Activated CD8-positive, alpha-beta memory T cell treated with anti-CD3 and anti-CD28 coated beads, Interleukin-2, amount 50 U/mL, for 24 hours (primary cell): ENCODE data around the gene PADI1.

Experiments
- DNase-seq: peaks from one replicate; pipeline ENCODE4 v3.0.0-alpha.2; 2020; ENCODE audit errors: extremely low read depth

Gene PADI1

GRCh38 chr1:17183388-17184160, 21.4 kb upstream of the PADI1 start:
- DNase-seq, result no peak

GRCh38 chr1:17184161-17184665, 20.7 kb upstream of the PADI1 start:
- DNase-seq, result no peak

DNA sequence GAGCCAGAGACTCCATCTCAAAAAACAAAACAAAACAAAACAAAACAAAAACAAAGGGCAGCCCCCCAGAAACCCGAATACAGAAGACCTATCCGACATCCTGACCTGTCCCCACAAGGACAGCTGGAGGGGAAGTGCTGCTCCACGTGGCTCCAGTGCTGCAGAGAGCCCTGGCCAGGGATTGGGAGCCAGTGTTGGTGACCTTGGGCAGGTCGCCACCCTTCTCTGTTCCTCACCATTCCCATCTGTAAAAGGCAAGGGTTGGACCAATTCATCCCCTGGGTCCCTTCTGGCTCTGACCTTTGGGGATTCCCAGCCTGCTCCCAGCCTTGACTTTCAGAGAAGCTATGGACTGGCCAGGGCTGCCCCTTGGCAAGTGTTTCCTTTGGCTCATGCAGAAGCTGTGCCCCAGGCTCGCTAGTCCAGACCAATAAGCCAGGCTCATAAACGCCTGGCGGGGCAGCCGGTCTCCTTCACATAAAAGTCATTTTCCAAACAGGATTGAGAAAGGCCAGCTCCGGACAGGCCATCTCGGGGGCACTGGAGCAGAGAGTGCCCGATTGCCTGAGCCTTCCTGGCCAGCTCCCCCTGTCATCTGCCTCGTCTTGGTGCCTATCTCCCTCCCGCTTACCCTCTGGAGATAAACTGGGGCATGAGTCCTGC, 20.0 kb upstream of the PADI1 start:
- no peak for DNase-seq

- DNase-seq, result no peak
These were observed 19.5 kb upstream of the PADI1 start for GRCh38 chr1:17185485-17185860.

DNA sequence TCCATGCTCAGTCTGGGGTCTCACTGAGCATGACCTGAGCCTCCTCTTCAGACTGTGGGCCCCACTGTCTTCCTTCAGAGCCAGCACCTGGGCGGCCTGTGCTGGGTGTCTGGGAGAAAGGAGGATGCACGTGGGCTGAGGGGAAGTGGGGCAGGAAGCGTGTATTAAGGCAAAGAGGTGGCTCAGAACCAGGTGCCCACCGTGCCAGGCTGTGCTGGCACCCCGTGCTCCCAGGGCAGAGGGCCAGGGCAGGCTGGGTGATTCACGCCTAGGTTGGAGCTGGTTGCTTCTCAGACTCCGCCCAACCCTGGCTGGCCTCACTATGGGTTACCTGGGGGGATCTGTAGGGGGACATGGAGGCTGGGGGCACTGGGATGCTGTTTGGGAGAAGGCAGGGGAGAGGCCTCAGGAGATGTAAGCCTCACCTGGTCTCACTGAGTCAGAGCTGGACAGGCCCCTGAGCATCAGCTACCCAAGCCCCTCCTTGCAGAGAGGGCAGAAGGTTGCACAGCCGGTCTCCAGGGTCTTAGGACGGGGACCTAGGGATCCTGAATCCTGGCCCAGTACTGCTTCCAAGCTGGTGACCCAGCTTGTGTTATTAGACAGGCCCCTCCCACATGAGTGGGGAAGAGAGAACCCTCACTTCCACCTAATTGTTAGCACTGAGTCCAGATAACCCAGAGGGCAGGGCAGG, 18.6 kb upstream of the PADI1 start:
- DNase-seq, result no peak

DNA sequence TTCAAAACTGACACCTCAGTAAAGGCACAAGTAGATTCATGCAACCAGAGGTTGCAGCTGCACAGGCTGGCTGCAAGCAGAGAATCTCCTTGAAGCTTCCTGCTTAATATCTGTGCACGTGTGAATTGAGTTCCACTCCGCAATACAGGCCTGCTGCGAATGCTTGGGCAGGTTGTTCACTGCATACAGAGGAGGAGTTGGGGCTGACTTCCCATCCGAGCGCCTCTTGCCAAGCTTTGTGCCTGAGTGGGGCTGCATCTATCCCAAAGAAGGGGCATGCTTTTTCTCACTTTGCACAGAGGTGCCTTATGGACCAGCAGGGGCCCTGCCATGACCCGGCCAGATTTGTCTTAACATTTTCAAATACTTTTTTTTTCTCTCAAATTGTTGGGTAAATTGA, 17.9 kb upstream of the PADI1 start:
- no peak for DNase-seq

DNA sequence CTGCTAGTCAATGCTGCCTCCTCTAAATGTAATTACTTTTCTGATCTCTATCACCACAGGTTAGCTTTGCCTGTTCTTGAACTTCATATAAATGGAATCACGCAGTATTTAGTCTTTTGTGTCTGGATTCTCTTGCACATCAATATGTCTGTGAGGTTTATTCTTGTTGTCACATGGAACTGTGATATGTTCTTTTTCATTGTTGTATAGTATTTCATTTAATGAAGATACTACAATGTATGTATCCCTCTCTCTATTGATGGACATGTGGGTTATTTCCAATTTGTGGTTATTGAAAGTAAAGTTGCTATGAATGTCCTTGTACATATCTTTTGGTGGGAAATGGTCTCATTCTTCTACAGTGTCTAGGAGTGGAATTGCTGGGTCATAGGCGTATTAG, 16.7 kb upstream of the PADI1 start:
- no peak for DNase-seq

GRCh38 chr1:17188889-17189631, 15.9 kb upstream of the PADI1 start:
- no peak for DNase-seq

DNA sequence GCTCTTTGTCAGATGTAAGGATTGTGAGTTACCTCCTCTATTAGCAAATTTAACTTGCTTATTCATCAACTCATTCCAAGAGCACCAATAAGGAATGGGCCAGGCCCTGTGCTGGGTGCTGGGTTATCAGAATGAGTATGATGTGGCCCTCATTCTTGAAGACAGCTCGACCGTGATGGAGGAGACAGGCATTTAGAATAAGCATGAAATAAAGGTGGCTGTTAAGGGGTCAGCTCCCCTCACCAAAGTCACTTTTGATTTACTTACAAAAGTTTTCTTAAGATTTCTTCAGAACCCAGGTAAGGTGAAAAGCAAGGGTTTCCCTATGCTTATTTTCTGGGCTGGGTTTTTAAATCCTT, 15.3 kb upstream of the PADI1 start:
- no peak for DNase-seq

- no peak for DNase-seq
These were observed 14.6 kb upstream of the PADI1 start for GRCh38 chr1:17190010-17190995.

DNA sequence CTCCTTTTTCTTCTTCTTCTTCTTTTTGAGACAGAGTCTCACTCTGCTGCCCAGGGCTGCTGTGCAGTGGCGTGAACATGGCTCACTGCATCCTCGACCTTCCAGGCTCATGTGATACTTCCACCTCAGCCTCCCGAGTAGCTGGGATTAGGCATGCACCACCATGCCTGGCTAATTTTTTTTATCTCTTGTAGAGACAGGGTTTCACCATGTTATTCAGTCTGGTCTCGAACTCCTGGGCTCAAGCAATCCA, 13.0 kb upstream of the PADI1 start:
- DNase-seq, result no peak

- no peak for DNase-seq
These were observed 12.3 kb upstream of the PADI1 start for GRCh38 chr1:17192394-17193221.

DNA sequence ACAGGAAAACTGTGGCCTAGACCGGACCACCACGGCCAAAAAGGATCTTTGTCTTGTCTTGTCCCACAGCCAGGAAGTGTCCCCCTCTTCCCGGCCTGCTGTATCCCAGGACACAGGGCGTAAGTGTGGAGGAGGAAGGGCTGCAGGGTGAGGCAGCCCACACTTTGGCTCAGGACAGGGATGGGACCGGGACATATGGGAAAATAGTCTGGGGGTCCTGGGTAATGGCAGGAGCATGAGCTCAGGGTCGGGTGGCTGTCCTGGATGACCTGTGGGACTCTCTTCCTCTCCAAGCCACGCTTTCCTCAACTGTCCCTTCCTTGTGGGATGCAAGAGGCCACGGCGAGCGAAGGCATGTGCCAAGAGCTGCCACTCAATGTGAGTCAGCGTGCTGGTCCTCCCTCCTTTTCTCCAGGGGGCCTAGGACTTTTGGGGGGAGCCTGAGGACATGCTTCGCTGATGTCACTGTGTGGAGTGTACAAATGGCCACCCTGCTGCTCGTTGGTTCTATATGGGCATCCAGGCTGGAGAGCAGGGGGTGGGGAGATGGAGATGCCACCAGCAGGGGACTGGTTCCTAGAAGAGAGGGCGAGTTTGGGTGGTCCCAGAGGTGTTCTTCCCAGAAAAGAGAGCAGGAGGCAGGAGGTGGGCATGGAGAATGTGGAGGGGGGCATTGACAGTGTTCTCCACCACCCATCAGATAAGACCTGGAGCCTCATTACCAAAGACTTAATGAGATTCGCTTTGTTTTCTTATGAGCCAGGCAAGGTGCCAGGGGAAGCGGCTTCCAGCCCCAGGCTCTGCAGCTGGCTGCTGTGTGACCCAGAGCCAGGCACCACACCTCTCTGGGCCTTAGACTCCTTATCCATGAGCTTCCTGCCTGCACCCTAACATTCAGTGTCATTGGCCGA, 11.5 kb upstream of the PADI1 start:
- DNase-seq, result no peak

GRCh38 chr1:17194133-17194475, 10.8 kb upstream of the PADI1 start:
- DNase-seq, result no peak

- no peak for DNase-seq
These were observed 10.1 kb upstream of the PADI1 start for GRCh38 chr1:17194615-17195528.

GRCh38 chr1:17195731-17196130, 9.2 kb upstream of the PADI1 start:
- DNase-seq, result no peak

DNA sequence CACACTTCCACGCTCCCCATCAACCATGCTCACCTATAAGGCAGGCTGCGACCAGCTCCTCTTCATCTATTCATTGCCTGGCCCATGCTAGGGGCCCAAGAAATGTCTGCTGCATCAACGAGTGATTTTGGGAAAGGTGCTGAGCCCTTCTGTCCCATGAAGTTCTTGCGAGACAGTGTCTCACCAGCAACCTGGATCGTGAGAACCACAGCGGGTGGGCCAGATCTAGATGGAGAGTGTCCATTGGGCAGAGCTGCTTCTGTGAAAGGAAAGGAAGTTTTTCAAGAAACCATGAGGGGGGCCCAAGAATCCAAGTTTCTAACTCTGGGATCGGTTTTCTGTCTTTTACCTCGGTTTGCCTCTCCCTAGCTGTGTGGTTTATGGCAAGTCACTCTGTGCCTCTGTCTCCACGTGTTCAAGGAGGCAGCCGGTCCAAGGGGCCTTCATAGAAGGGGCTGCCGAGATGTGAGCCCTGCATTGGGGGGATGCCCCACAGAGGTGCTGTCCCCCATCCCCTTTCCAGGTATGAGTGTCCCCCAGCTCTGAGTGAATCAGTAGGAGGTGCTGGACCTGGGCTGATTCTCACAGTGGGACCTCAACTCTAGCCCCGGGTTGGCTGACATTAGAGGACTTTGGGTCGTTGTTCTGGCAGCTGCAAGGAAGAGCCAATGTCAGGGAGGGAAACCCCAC, 8.3 kb upstream of the PADI1 start:
- no peak for DNase-seq

DNA sequence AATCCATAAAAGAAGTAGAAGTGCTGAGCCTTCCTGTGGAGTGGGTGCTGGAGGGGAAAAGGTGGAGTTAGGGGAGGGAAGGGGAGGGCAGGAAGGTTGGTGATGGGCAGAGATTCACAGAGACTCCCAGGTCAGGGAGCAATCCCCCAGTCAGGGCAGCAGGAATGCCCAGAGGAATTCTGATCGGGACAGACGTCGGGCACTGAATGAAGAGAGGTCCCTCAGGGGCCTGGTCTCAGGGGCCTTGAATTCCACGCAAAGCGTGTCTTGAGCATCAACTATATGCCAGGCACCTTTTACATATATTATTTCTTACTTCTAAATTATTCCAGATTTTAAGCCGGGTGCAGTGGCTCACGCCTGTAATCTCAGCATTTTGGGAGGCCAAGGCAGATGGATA, 7.2 kb upstream of the PADI1 start:
- DNase-seq, result no peak
